ENCODE data around the gene HORMAD1. TPM values are rescaled to one million over a fixed set of nuclear protein-coding genes. Genes with fewer than 3 reads are reported as not detected.

The HORMAD1 gene
- total RNA-seq = 0.32 TPM in 1 of 2 replicates, not detected in the other

DNA sequence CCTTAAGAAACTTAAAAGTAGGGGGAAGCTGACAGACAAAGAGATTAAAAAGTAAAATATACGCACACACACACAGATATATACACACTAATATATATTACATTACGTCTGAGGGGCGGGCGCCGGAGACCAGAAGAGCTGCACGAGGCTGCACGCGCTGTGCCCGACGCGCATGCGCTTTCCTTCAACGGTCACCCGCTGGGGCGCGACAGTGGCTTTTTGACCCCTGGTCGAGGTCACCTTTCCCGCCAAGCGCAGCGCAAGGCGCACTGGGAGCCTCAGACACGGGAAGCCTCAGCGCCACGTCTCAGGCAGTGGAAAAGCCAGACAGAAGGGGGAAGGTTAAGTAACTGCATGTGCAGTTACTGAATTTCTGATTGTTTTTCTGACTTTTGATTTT, at the start of gene HORMAD1:
Gene HORMAD1 (minus strand): TSS at position 193 of the 400 bp plus-strand sequence. CDS start 1,390 bp downstream, outside the sequence.

GRCh38 chr1:150765296-150765976, 44.7 kb upstream of the HORMAD1 start, which contains the start of gene CTSS:
CTSS (minus strand) TSS chr1:150765778; CDS start chr1:150764763, 1,015 bp downstream.

GRCh38 chr1:150696995-150697927, 23.4 kb downstream of the HORMAD1 start, which contains the start of gene GOLPH3L:
GOLPH3L (minus strand) TSS chr1:150697154; CDS start chr1:150694838, 2,316 bp downstream.

Other genes with a start within 250 kb of the HORMAD1 start
- 13.6 and 14.9 TPM in 2 replicates for gene TARS2, start 233.5 kb downstream of the HORMAD1 start, total RNA-seq
- 0.32 and 0.46 TPM in 2 replicates for gene ECM1, start 212.8 kb downstream of the HORMAD1 start, total RNA-seq
- not detected in 2 replicates for gene FALEC, start 205.1 kb downstream of the HORMAD1 start, total RNA-seq
- 0.30 and 0.32 TPM in 2 replicates for gene ADAMTSL4, start 171.5 kb downstream of the HORMAD1 start, total RNA-seq
- gene MCL1, start 141.3 kb downstream of the HORMAD1 start, total RNA-seq = 272 and 333 TPM in 2 replicates
- gene ENSA, start 91.3 kb downstream of the HORMAD1 start, total RNA-seq = 109 and 122 TPM in 2 replicates
- 8.8 and 12.8 TPM in 2 replicates for gene GOLPH3L, start 23.7 kb downstream of the HORMAD1 start, total RNA-seq
- gene CTSS, start 44.9 kb upstream of the HORMAD1 start, total RNA-seq = 31.9 and 37.0 TPM in 2 replicates
- 1.9 and 8.7 TPM in 2 replicates for gene CTSK, start 87.4 kb upstream of the HORMAD1 start, total RNA-seq
- gene ARNT, start 155.7 kb upstream of the HORMAD1 start, total RNA-seq = 14.0 and 28.4 TPM in 2 replicates
- gene CTXND2, start 166.2 kb upstream of the HORMAD1 start, total RNA-seq = not detected in 2 replicates
- gene SETDB1, start 205.5 kb upstream of the HORMAD1 start, total RNA-seq = 28.9 and 42.6 TPM in 2 replicates